GM12892 (cell line): ENCODE data around the gene CPXM2.

Experiments used
- DNase-seq: peaks from one replicate; pipeline ENCODE4 v3.0.0; 2011; ENCODE audit not compliant: insufficient read length
- FAIRE-seq: peaks from 2 replicates; lab custom pipeline; 2011; peaks lifted over from hg19 to GRCh38; lab: Jason Lieb, UNC
- POLR2A ChIP-seq: IDR thresholded peaks from 2 replicates; pipeline ENCODE4 v1.6.1; 2011; ENCODE audit warnings: low read depth, low read length, control low read depth
- POLR2AphosphoS5 ChIP-seq: IDR thresholded peaks from 2 replicates; pipeline ENCODE4 v1.6.1; 2011; ENCODE audit warnings: low read depth, low read length, control low read depth
- TAF1 ChIP-seq: IDR thresholded peaks from 2 replicates; pipeline ENCODE4 v1.6.1; 2011; ENCODE audit warnings: low read depth, mild to moderate bottlenecking, control low read depth, low read length, borderline replicate concordance

CPXM2 gene

GRCh38 chr10:123804716-123805115 lies 86.9 kb downstream of the CPXM2 start:
- FAIRE-seq (no peak), DNase-seq (no peak)
- TF ChIP-seq POLR2AphosphoS5 (no peak), POLR2A (no peak), TAF1 (no peak)

DNA sequence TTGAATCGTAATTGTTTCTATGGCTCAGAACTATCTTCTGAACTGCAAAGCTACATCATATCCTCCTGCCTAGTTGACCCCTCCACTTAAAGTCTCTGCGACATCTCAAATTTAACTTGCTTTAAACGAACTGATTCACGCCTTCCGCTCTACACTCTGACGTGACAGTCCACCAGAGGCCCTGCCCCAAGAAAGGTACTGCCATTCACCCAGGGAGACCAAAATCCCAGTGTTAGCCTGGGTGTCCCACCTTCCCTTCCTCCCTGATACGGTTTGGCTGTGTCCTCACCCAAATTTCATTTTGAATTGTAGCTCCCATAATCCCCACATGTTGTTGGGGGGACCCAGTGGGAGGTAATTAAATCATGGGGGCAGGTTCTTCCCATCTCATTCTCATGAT lies 90.8 kb downstream of the CPXM2 start:
- TF ChIP-seq TAF1, result no peak
- TF ChIP-seq POLR2A, result no peak
- TF ChIP-seq POLR2AphosphoS5, result no peak
- FAIRE-seq, result no peak
- no peak for DNase-seq

GRCh38 chr10:123800289-123800688 lies 91.3 kb downstream of the CPXM2 start:
- DNase-seq (no peak), FAIRE-seq (no peak)
- TF ChIP-seq TAF1 (no peak), POLR2AphosphoS5 (no peak), POLR2A (no peak)

GRCh38 chr10:123798856-123799255 lies 92.8 kb downstream of the CPXM2 start:
- TF ChIP-seq POLR2A (no peak), TAF1 (no peak), POLR2AphosphoS5 (no peak)
- FAIRE-seq (no peak), DNase-seq (no peak)

DNA sequence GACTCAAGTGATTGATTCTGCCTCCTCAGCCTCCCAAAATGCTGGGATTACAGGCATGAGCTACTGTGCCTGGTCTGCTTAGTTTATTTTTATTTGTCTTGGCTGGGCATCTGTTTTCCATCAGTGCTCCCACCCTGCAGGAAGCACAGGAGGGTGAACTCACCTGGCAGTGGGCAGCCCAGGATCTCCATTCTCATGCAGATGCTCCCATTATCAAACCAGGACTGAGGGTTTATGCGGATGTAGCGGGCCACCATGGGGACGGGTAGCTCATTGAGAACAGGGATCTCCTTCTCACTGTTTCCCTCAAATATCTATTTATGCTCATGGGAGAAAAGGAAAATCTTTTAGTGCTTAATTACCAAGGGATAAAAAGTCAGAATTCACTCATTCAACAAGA lies 93.8 kb downstream of the CPXM2 start:
- FAIRE-seq (no peak), DNase-seq (no peak)
- TF ChIP-seq TAF1 (no peak), POLR2AphosphoS5 (no peak), POLR2A (no peak)

DNA sequence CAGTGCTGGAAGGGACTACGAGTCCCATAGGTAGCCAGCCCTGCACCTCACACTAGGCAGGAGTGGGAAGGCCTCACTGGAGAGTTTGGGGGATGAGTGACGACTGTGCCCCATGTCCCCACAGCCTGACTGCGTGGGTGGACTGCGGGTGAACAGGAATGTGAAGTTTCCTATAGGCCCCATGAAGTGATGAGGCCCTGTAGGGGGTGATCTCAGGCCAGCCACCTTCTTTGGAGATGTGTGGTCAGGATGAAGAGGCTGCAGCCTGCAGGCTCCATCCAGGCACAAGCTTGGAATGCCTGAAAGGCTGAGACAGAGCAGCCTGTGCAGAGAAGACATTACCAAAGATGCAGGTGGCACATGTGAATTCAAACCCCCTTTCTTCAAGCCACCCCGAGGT lies 94.9 kb downstream of the CPXM2 start:
- no peak for DNase-seq
- FAIRE-seq, result no peak
- TF ChIP-seq TAF1, result no peak

DNA sequence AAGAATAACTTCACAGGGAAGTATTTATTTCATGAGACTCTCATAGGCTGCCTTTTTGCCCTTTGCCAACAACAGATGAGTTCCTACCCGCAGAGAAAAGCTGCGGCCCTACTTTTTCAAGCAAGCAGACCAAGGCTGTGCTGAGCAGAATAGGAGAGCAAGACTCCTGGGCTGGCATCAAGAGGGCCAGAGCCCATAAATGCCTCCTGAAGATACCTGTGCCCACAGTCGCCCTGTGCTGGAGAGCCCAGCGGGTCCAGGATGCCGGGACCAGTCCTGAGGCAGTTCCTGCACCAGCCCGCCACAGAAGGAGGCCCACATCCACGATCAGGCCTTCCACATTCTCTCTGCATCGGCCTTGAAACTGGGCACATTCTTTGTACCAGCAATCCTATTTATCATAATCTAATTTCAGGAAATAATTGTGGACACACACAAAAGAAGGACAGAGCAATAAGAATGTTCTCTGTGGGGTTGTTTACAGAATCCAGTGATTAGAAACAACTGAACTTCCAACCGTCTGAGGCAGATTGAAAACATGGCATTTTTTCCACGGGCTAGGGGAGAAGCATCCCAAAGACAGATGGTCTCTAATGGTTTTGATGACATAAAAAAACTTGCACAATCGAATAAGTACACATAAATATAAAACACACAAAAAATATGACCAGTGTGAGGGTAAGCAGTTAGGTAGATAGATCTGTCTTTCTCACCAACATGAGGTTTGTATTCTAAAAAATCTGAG lies 95.6 kb downstream of the CPXM2 start:
- FAIRE-seq (no peak), DNase-seq (no peak)
- TF ChIP-seq POLR2AphosphoS5 (no peak), TAF1 (no peak), POLR2A (no peak)

- FAIRE-seq (no peak), DNase-seq (no peak)
- TF ChIP-seq TAF1, result no peak
- TF ChIP-seq POLR2A, result no peak
These were observed 96.3 kb downstream of the CPXM2 start for GRCh38 chr10:123795196-123795780.

GRCh38 chr10:123792248-123792978 lies 99.2 kb downstream of the CPXM2 start:
- no peak for DNase-seq
- FAIRE-seq, result no peak
- TF ChIP-seq TAF1, result no peak
- TF ChIP-seq POLR2A, result no peak
- TF ChIP-seq POLR2AphosphoS5, result no peak

DNA sequence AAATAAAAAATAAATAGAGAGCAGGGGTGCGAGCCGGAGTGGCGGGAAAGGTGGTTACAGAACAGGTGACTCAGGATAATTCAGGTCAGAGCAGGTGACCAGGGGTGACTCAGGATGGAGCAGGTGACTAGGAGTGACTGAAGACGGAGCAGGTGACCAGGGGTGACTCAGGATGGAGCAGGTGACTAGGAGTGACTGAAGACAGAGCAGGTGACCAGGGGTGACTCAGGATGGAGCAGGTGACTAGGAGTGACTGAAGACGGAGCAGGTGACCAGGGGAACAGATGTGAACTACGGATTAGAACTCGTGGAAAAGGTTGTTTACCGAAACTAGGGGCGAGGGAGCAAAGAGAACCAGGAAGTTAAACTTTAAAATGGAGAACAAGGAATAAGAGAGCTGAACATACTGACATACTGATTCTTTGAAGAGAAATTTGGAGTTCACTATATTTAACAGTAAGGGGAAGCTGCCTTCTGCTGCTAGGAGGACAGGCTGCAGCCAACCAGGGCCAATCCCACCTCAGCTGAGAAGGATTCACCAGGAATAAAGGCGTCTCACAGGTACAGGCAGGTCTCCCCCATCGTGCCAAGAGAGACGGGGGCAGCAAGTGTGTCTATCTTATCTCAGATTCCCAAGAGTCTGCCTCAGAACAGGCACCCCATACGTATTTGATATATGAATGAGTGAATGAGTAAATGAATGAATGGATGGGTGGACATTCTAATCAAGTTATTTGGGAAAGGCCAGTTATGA lies 101.3 kb downstream of the CPXM2 start:
- FAIRE-seq (no peak), DNase-seq (no peak)
- TF ChIP-seq POLR2A, result no peak
- no peak for TF ChIP-seq POLR2AphosphoS5
- no peak for TF ChIP-seq TAF1

DNA sequence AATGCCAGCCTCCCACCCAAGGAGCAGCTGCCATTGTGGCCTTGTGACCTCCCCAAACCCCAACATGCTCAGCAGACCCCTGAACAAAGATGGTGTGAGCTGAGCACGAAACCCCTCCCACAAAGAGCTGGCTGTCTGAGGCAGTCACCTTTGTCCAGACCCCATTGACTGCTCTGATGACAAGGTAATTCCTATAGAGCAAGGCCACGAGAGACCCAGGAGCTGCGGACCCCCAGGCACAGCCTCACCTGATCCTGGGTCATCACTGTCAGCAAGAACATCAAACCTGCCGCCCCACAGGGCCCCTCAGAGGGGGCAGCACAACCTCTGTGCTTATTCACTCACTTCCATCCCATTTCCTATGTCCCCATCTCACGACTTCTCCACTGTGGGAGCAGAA lies 102.6 kb downstream of the CPXM2 start:
- no peak for DNase-seq
- no peak for FAIRE-seq
- TF ChIP-seq POLR2A, result no peak
- TF ChIP-seq TAF1, result no peak
- no peak for TF ChIP-seq POLR2AphosphoS5
